ENCODE measurements around the gene FXYD1. TPM values are rescaled to one million over a fixed set of nuclear protein-coding genes. Genes with fewer than 3 reads are reported as not detected.

Gene FXYD1
- total RNA-seq, 5 donors from 2014 or later (not counting 1 experiment from before 2014, with no cell fraction given): 0.70 to 7.7 (median 4.8) TPM

Other genes starting within 250 kb of the FXYD1 start
- 10 to 100 TPM in 2 of 5 donors, 1 to 10 TPM in 3; 3.2 to 10.5 (median 8.7) TPM for gene ZNF30, start 211.9 kb upstream of the FXYD1 start, total RNA-seq
- 10 to 100 TPM; 14.1 to 29.0 (median 26.8) TPM for gene ZNF792, start 174.6 kb upstream of the FXYD1 start, total RNA-seq
- 100 to 1,000 TPM; 189 to 318 (median 227) TPM for gene GRAMD1A, start 138.5 kb upstream of the FXYD1 start, total RNA-seq
- gene SCN1B, start 108.4 kb upstream of the FXYD1 start, total RNA-seq: 1 to 10 TPM; 1.1 to 4.3 (median 3.7) TPM
- under 1 TPM in 3 of 5 donors, not detected in 2; 0.41 to 0.51 (median 0.46) TPM for gene HPN, start 97.1 kb upstream of the FXYD1 start, total RNA-seq
- gene FXYD3, start 23.0 kb upstream of the FXYD1 start, total RNA-seq: 1 to 10 TPM in 1 of 5 donors, under 1 TPM in 1, not detected in 3; 0.79 to 1.1 TPM
- gene LGI4, start 3.8 kb upstream of the FXYD1 start, total RNA-seq: 1 to 10 TPM in 1 of 5 donors, under 1 TPM in 4; 0.15 to 1.1 (median 0.89) TPM
- gene FXYD7, start 4.4 kb downstream of the FXYD1 start, total RNA-seq: 10 to 100 TPM in 4 of 5 donors, 1 to 10 TPM in 1; 8.8 to 24.0 (median 12.6) TPM
- 100 to 1,000 TPM; 440 to 616 (median 504) TPM for gene FXYD5, start 15.9 kb downstream of the FXYD1 start, total RNA-seq
- gene FAM187B, start 89.9 kb downstream of the FXYD1 start, total RNA-seq: not detected
- 10 to 100 TPM; 36.8 to 64.9 (median 57.4) TPM for gene LSR, start 110.2 kb downstream of the FXYD1 start, total RNA-seq
- gene USF2, start 130.1 kb downstream of the FXYD1 start, total RNA-seq: 100 to 1,000 TPM; 207 to 255 (median 249) TPM
- gene HAMP, start 143.7 kb downstream of the FXYD1 start, total RNA-seq: 1 to 10 TPM in 4 of 5 donors, under 1 TPM in 1; 0.65 to 1.9 (median 1.1) TPM
- under 1 TPM in 2 of 5 donors, not detected in 3; 0.16 to 0.19 TPM for gene MAG, start 153.3 kb downstream of the FXYD1 start, total RNA-seq
- 10 to 100 TPM in 1 of 5 donors, 1 to 10 TPM in 4; 6.6 to 25.7 (median 8.7) TPM for gene CD22, start 190.4 kb downstream of the FXYD1 start, total RNA-seq
- gene FFAR1, start 209.1 kb downstream of the FXYD1 start, total RNA-seq: under 1 TPM in 2 of 5 donors, not detected in 3; 0.21 to 0.35 TPM
- gene FFAR3, start 219.6 kb downstream of the FXYD1 start, total RNA-seq: under 1 TPM in 1 of 5 donors, not detected in 4; 0.47 TPM
- not detected for gene GPR42, start 232.2 kb downstream of the FXYD1 start, total RNA-seq

Data from T-cell (primary cell).